HEK293T (cell line): Measurements from ENCODE around the gene SSNA1.

Source experiments
- ELF4 ChIP-seq: fragments of 450-650 bp; IDR thresholded peaks from 2 replicates; pipeline ENCODE4 v1.6.1; 2017; ENCODE audit warnings: antibody characterized with exemption
- FOXK2 ChIP-seq: fragments of 450-650 bp; IDR thresholded peaks from 2 replicates; pipeline ENCODE4 v1.6.1; 2016; ENCODE audit warnings: mild to moderate bottlenecking
- FOXM1 ChIP-seq: fragments of 450-650 bp; IDR thresholded peaks from 2 replicates; pipeline ENCODE4 v1.6.1; 2017; ENCODE audit warnings: mild to moderate bottlenecking, borderline replicate concordance

DNA sequence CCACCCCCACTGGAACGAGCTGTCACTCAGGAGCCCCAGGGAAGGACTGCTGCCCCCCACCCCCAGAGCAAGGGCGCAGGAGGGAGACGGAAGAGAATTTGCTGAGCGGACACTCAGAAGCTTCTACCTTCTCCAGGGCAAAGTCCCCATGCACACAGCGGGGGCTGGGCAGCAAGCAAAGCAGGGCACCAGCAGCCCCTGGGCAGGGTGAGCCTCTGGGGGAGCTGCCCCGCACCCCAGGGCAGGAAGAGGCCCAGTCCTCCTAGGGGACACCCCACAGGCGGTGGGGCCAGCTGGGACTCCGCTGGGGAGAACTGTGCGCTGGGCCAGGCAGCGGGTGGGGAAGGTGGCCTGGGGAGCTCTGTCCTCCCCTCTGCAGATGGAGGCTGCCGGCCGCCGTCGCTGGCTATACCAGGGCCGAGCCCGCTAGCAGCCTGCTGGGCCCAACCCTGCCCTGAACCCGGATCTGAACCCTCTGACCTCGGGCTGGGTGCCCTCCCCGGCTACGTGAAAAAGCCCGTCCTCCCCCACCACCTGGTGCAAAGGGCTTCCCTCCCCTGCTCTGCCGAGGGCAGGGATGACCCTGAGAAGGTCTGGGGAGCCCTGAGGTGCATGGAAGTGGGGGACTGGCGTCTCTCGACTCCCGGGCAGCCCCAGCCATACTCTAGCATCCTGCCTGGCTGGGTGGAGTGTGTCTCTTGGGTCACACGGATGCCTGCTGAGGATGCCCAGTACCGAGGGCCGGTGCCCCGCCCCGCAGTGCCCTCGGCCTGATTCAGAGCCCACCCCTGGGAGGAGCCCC, 41.6 kb downstream of the SSNA1 start:
- TF ChIP-seq ELF4, result no peak
- no peak for TF ChIP-seq FOXM1
- no peak for TF ChIP-seq FOXK2
